HFFc6 (cell line): ENCODE data around the gene TMC3. TPM values are rescaled to one million over a fixed set of nuclear protein-coding genes. Genes with fewer than 3 reads are reported as not detected.
"Not testable (repeated sequence)": the region's sequence is repeated elsewhere in the genome, so short reads cannot be mapped to it uniquely, and the experiment has no call there.

ENCODE experiments used
- DNase-seq: peaks from one replicate; pipeline ENCODE4 v3.0.0-alpha.2; 2018
- H3K27ac Mint-ChIP-seq: 2 replicates; pipeline ENCODE4 v1.8.0; 2020; ENCODE audit warnings: mild to moderate bottlenecking, mixed read lengths
- H3K27me3 Mint-ChIP-seq: 2 replicates; pipeline ENCODE4 v1.8.0; 2021; ENCODE audit warnings: mild to moderate bottlenecking, moderate library complexity, mixed read lengths; ENCODE audit not compliant: insufficient read depth
- H3K36me3 Mint-ChIP-seq: 2 replicates; pipeline ENCODE4 v1.8.0; 2021; ENCODE audit warnings: low read depth, mixed read lengths
- H3K4me1 Mint-ChIP-seq: 2 replicates; pipeline ENCODE4 v1.8.0; 2020; ENCODE audit warnings: low read depth, mixed read lengths
- H3K4me3 Mint-ChIP-seq: 2 replicates; pipeline ENCODE4 v1.8.0; 2020; ENCODE audit warnings: mild to moderate bottlenecking, moderate library complexity, mixed read lengths
- H3K9me3 Mint-ChIP-seq: 2 replicates; pipeline ENCODE4 v1.8.0; 2020; ENCODE audit warnings: mild to moderate bottlenecking, mixed read lengths
- long read RNA-seq: library from polyadenylated mRNA; unstranded; transcript quantifications from one replicate; pipeline ENCODE4 v2.0.0, GENCODE V29; 2019
- total RNA-seq, 6 experiments: library from RNA; stranded (reverse); fragmentation: NEBNext Ultra II Directional; extraction: Animal tissue kit (Norgen Biotek cat#: 25700); gene quantifications; 2 replicates in 1 of 6; 3 replicates in 5 of 6; pipeline ENCODE4 v1.2.3, GENCODE V29; 2021
- TF ChIP-seq, protein P1 (sequence below): fragments of 200-600 bp; sonication (generic); IDR thresholded peaks from 2 replicates; pipeline ENCODE4 v1.5.0; 2021; ENCODE audit warnings: antibody characterized with exemption, mild to moderate bottlenecking

The TMC3 gene
- not detected for total RNA-seq
- long read RNA-seq: 0 reads

DNA sequence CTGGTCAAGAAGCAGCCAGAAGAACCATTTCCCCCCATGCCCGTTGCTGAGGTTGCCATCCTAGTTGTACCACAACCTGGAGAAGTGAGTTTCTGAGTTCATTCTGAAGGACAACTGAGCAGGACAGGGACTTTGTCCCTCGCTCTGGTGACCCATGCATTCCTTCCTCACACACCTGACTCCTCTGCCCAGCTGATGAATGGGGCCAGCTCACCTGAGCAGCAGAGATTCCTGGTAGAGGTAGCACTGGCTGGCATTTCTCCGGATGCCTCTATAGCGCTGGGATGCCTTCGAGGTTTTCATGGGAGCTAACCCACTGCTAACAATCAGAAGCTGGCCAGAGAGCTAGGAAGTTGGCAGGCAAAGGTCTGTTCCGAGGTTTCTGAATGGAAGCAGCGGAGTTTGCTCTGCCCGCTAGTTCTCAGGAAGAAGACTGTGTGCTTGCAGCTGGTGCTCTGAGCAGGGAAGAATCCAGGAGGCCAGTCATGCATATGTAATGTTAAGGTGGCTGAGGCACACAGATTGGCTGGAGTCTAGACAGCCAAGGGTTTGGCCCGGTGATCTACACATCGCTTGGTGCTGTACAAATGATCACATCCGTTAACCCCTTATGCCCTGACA, at the start of gene TMC3:
Gene TMC3 (minus strand): TSS at position 439 of the 621 bp plus-strand sequence. CDS start 136 bp downstream, at position 303.
- Mint-ChIP-seq H3K36me3 (no peaks in the 10 kb centered on the region), H3K27ac (no peak within 1 kb of the TSS), H3K4me1 (no peaks in the 10 kb centered on the region), H3K27me3 (peaks cover 16% of the 10 kb centered on the region), H3K9me3 (no peaks in the 10 kb centered on the region), H3K4me3 (no peak within 1 kb of the TSS)
- DNase-seq: no peak
- TF ChIP-seq, protein P1, sequence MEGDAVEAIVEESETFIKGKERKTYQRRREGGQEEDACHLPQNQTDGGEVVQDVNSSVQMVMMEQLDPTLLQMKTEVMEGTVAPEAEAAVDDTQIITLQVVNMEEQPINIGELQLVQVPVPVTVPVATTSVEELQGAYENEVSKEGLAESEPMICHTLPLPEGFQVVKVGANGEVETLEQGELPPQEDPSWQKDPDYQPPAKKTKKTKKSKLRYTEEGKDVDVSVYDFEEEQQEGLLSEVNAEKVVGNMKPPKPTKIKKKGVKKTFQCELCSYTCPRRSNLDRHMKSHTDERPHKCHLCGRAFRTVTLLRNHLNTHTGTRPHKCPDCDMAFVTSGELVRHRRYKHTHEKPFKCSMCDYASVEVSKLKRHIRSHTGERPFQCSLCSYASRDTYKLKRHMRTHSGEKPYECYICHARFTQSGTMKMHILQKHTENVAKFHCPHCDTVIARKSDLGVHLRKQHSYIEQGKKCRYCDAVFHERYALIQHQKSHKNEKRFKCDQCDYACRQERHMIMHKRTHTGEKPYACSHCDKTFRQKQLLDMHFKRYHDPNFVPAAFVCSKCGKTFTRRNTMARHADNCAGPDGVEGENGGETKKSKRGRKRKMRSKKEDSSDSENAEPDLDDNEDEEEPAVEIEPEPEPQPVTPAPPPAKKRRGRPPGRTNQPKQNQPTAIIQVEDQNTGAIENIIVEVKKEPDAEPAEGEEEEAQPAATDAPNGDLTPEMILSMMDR: no peak

DNA sequence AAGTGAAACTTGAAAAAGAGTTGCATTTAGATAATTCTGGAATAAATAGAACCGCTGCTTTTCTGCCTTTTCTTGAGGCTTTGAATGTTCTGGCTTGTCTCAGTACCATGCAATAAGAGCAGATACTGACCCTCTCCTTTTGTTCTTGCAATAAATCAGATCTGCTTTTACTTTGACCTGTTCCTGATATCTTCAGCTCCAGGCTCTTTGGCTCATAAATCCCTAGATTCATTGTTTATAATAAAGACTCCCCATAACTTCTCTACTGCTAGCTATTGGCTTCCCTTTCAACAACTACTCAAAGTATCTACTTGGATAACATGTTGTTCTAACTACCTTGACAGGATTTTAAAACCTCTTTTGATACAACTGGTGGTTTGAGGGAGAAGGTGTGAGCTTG, 47.4 kb upstream of the TMC3 start:
- H3K9me3 Mint-ChIP-seq: no peaks in the 10 kb centered on the region
- H3K27ac Mint-ChIP-seq: no peak overlapping the region
- DNase-seq: no peak
- H3K4me1 Mint-ChIP-seq: no peaks in the 10 kb centered on the region
- H3K36me3 Mint-ChIP-seq: no peaks in the 10 kb centered on the region
- H3K27me3 Mint-ChIP-seq: no peaks in the 10 kb centered on the region
- no peak overlapping the region for H3K4me3 Mint-ChIP-seq
- TF ChIP-seq, protein P1: no peak

DNA sequence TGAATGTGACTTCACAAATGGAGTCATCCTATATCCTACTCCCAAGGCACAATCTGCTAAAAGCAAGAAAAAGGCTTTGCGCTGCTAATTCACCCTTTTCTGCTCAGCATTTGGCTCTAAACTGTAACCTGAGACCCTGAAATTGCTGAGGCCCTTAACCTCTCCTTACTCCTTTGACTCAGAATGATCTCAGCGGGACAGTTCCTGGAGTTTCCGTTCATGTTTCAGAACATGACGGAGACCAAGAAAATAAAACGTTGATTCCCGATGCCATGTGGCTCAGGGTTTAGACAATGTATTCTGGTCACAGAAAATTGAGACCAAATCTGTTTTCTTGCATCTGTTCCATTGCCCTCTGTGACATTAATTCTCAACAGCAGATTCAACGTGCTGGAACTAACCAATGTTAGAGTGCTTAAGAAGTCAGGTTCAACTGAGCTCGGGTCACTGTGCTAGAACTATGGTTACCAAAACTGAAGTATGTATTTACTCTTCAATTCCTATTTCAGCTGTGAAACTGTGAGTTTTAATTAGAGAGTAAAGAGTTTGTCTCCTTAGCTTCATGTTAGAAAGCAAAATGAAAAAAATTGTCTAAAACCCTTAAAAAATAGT, 45.4 kb upstream of the TMC3 start:
- TF ChIP-seq, protein P1: no peak
- Mint-ChIP-seq H3K36me3 (no peaks in the 10 kb centered on the region), H3K27ac (no peak overlapping the region), H3K9me3 (no peaks in the 10 kb centered on the region), H3K27me3 (no peaks in the 10 kb centered on the region; the same call in 1 of the 2 replicates), H3K4me3 (no peak overlapping the region), H3K4me1 (no peaks in the 10 kb centered on the region)
- no peak for DNase-seq

DNA sequence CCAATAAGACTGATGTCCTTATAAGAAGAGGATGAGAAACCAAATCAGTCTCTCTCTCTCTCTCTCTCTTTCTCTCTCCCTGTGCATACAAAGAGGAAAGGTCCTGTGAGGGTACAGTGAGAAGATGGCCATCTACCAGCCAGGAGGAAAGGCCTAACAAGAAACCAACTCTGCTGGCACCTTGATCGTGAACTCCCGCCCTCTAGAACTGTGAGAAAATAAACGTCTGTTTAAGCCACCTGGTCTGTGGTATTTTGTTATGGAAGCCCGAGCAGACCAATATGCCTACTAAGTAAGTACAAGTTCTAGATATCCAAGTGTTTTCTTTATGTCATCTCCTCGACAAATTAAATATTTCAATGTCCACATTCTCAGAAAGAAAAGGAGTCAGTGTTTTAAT, 44.9 kb upstream of the TMC3 start:
- Mint-ChIP-seq H3K4me1 (no peaks in the 10 kb centered on the region), H3K9me3 (no peaks in the 10 kb centered on the region), H3K4me3 (no peak overlapping the region), H3K36me3 (no peaks in the 10 kb centered on the region), H3K27ac (no peak overlapping the region), H3K27me3 (no peaks in the 10 kb centered on the region; the same call in 1 of the 2 replicates)
- DNase-seq: no peak
- TF ChIP-seq, protein P1: no peak

DNA sequence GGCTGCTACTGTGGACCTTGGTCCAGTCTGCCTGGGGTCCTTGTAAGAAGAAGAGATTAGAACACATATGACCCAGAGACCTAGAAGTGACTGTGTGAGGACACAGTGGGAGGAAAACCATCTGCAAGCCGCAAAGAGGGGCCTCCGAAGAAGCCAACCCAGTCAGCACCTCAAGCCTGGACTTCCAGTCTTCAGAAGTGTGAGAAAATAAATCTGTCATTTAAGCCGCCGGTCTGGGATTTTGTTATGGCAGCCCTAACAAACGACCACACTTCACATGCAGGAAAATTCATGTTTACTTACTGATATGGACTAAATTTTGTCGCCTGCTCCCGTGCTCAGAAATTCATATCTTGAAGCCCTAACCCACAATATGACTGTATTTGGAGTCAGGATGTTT, 44.4 kb upstream of the TMC3 start:
- Mint-ChIP-seq H3K27ac (no peak overlapping the region), H3K36me3 (no peaks in the 10 kb centered on the region), H3K4me1 (no peaks in the 10 kb centered on the region), H3K27me3 (no peaks in the 10 kb centered on the region; the same call in 1 of the 2 replicates), H3K9me3 (no peaks in the 10 kb centered on the region), H3K4me3 (no peak overlapping the region)
- TF ChIP-seq, protein P1: no peak
- no peak for DNase-seq

DNA sequence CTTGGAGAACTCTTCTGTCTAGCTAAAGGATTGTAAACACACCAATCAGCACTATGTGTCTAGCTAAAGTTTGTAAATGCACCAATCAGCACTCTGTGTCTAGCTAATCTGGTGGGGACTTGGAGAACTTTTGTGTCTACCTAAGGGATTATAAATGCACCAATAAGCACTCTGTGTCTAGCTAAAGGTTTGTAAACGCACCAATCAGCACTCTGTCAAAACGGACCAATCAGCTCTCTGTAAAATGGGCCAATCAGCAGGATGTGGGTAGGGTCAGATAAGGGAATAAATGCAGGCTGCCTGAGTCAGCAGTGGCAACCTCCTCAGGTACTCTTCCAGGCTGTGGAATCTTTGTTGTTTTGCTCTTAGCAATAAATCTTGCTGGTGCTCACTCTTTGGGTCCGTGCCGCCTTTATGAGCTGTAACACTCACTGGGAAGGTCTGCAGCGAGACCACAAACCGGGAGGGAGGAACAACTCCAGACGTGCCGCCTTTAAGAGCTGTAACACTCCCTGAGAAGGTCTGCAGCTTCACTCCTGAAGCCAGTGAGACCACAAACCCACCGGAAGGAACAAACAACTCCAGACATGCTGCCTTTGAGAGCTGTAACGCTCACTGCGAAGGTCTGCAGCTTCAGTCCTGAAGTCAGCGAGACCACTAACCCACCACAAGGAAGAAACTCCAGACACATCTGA, 40.4 kb upstream of the TMC3 start:
- not testable (repeated sequence) for H3K4me1 Mint-ChIP-seq, DNase-seq, H3K36me3 Mint-ChIP-seq, H3K27ac Mint-ChIP-seq, H3K4me3 Mint-ChIP-seq, H3K9me3 Mint-ChIP-seq, H3K27me3 Mint-ChIP-seq
